ENCODE data around the gene DEDD2.

DEDD2 gene

DNA sequence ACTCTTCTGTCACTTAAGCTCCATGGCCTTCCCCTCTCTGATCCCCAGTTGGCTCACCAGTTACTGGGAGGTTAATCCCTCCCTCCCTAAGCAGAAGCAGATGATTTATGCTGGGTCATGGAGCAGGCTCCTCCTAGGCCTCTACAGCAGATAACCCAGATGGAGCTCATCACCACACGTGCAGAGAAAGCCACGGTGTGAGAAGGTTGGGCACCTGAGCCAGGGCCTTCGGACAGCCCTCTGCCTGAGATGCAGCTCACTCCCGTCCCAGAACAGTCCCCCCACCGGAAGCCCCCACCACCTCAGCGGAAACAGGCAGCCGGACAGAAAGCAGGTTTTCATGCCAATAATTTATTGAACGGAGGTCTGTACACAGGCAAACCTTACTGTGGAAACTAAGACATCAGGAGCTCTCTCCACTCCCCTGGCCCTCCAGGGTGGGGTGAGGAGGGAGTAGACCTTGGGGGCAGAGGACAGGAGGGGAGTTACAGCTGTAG is 12.4 kb upstream of the DEDD2 start:
- DNase-seq (ENCODE audit: low read depth in 2 of 3, low spot score in 1 of 3): no peak

DNA sequence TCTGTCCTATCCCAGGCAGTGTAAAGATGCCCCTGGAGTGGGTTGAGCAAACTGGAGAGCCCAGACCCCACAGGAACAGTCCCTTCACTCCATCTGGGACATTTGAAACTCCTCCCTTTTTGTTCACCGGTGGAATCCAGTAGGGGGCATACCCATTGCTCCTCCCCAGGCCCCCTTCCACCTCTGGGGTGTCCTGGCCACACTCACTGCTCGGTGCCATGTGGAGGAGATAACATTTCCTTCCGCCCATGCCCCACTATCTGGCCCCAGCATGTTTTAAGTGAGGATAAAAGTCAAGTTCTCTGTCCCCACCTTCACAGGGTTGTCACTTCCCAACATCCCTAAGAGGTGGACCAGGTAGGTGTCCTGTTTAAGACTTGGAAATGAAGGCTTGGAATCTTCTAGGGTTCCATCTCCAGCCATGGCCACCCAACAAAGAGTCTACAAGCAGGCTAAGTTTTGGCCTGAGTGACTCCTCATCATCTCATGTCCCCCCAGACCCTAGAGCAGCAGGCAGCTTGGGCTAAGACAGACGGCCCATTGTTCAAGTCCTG is 11.9 kb upstream of the DEDD2 start:
- no peak for DNase-seq (ENCODE audit: low read depth in 2 of 3, low spot score in 1 of 3)

DNA sequence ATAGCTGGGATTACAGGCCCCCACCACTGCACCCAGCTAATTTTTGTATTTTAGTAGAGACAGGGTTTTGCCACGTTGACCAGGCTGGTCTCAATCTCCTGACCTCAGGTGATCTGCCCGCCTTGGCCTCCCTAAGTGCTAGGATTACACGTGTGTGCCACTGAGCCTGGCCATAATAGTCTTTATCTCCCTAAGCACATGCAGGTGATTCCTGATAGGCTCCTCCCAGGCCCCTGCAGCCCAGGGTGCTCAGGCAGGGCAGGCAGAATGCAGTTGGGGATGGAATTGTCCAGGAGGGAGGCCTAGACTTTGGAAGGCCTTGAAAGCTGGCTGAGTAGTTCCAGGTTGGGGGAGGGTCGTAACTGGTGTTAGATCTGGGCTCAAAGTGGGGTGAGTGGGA is 11.2 kb upstream of the DEDD2 start:
- no peak for DNase-seq (ENCODE audit: low read depth in 2 of 3, low spot score in 1 of 3)

DNA sequence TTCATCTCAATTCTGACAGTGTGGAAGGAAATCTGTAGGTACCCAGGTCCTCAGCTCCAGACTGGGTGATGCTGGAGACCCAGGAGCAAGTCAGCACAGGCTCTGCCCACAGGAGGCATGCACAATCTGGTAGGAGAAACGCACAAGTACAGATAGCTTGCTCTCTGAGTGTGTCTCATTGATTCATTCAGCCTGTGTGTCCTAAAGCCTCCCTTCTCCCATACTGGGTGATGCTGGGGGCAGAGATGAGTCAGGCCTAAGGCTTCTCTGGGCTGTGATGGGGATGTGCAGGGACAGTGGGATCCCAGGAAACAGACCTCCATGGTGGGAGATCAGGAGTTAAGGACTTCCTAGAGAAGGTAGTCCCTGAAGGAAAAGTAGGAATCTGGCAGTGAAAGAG is 9.4 kb upstream of the DEDD2 start:
- no peak for DNase-seq (ENCODE audit: low read depth in 2 of 3, low spot score in 1 of 3)

DNA sequence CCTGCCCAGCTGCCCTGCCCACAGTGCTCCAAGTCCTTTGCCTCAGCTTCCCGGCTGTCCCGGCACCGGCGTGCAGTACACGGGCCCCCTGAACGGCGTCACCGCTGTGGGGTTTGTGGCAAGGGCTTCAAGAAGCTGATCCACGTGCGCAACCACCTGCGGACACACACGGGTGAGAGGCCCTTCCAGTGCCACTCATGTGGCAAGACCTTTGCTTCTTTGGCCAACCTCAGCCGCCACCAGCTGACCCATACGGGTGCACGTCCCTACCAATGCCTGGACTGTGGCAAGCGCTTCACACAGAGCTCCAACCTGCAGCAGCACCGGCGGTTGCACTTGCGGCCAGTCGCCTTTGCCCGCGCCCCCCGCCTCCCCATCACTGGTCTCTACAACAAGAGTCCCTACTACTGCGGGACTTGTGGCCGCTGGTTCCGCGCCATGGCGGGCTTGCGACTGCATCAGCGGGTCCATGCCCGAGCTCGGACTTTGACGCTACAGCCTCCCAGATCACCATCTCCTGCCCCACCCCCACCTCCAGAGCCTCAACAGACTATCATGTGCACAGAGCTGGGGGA is 8.3 kb upstream of the DEDD2 start:
- no peak for DNase-seq (ENCODE audit: low read depth in 2 of 3, low spot score in 1 of 3)

DNA sequence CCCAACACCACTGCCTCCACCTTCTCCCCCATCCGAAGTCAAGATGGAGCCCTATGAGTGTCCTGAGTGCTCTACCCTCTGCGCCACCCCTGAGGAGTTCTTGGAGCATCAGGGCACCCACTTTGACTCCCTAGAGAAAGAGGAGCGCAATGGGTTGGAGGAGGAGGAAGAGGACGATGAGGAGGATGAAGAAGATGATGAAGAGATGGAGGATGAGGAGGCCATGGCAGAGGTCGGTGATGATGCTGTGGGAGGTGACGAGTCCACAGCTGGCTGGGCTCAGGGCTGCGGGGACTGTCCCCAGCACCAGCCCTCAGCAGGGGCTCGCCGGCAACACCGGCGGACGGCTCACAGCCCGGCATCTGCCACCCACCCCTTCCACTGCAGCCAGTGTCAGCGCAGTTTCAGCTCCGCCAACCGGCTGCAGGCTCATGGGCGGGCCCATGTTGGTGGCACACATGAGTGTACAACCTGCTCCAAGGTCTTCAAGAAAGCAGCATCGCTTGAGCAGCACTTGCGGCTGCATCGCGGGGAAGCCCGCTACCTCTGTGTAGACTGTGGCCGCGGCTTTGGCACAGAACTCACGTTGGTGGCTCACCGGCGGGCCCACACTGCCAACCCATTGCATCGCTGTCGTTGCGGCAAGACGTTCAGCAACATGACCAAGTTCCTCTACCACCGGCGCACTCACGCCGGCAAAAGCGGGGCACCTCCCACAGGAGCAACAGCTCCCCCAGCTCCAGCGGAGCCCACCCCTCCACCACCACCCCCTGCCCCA is 7.7 kb upstream of the DEDD2 start:
- DNase-seq (ENCODE audit: low read depth in 2 of 3, low spot score in 1 of 3): no peak

DNA sequence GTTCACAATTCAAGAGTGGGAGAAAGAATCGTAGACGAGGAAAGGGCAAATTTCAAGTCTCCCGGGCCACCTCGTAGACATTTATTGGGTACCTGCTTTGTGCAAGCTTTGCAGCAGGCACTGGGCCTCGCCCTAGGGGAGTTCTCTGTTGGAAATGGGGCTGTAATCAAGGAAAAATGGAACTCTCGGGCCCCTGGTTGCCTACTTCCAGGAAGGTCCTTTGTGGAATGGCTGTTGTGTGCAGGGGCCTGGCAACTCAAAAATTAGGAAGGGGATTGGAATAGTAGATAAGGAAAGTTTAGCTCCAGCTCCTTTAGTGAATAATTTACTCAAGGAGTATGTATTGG is 3.2 kb upstream of the DEDD2 start:
- no peak for DNase-seq (ENCODE audit: low read depth in 2 of 3, low spot score in 1 of 3)

DNA sequence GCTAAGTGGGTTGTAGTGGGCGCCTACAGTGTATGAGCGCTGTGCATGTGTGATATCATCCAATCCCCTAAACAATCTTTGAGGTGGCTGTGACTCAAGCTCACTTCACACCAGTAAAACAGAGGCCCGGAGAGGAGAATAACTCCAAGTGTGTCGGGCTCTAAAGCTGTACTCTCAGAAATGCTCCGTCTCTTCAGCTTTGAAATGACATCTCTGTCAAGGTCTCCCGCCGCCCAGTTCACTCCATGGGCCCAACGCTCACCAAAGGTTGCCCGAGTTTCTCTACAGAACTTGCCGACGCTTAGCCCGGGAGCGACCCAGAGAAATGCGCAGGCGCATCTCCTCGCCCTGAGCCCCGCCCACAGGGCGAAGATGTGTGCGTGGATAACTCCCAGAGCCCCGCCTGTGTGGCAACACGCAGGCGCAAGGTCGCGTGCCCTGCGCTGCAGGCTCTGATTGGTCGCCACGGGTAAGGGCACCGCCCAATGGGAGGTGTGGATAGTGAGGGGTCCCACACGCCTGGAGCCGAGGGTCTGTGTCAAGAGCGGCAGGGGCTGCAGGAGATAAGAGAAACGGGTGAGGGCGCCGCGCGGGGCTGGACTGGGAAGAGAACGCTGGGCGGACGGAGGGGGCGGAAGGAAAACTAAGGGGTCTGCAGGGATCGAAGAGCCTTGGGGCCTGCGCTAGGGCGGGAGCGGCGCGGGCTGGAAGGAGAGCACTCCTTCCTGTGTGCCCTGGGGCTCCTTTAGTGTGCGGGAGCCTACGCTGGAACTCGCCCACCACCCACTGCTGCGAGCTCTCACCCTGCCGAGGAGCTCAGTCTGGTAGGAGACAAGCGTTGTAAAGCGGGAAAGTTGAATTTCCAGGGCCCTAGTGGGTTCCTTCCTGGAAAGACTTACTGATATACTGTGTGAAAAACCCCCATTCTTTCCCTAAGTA is 2.6 kb upstream of the DEDD2 start, which contains the start of gene ZNF526:
ZNF526 (plus strand) TSS at position 501 of the 939 bp plus-strand sequence. CDS start 4,092 bp downstream, outside the sequence.
- DNase-seq (ENCODE audit: low read depth in 2 of 3, low spot score in 1 of 3): peak; percentile 94 to 95 (median 95)

DNA sequence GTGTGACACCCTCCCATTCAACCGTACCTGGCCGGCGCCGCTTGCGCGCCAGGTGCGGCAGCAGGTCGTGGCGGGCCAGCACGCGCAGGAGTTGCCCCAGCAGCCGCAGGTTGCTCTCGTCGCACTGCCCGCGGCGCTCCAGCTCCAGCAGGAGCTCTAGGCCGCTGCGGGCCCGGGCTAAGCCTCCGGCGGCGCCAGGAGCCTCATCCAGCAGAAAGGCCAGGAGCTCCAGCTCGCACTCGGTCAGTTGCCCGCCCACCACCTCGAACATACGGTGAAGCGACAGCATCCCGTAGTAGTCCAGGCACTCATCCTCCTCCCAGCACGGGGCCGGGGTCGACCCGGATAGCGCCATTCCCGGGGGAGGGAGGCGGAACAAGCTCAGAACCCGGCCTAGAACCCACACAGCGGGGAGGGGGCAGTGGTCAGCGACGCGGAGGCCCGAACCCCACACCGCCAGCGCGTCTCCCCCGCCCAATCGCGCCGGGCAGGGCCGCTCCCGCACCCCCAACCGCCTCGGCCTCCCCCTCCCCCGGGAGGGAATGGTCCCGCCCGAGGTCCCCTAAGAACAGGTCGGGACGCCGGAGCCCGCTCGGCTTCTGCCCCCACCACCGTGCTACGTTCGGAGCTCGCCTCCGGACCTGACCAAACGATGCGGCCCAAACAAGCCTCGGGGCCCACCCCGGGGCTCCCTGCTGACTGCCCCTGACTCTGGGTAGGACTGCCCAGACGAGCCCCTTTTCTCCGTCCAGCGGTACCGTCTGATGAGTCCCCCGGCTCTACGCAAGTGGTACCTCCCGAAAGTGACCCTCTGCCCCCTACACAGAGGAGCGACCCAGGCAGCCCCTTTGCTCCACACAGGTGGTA is 591 bp downstream of the DEDD2 start:
- DNase-seq (ENCODE audit: low read depth in 2 of 3, low spot score in 1 of 3): peak in 1 of 3 donors; percentile 27

DNA sequence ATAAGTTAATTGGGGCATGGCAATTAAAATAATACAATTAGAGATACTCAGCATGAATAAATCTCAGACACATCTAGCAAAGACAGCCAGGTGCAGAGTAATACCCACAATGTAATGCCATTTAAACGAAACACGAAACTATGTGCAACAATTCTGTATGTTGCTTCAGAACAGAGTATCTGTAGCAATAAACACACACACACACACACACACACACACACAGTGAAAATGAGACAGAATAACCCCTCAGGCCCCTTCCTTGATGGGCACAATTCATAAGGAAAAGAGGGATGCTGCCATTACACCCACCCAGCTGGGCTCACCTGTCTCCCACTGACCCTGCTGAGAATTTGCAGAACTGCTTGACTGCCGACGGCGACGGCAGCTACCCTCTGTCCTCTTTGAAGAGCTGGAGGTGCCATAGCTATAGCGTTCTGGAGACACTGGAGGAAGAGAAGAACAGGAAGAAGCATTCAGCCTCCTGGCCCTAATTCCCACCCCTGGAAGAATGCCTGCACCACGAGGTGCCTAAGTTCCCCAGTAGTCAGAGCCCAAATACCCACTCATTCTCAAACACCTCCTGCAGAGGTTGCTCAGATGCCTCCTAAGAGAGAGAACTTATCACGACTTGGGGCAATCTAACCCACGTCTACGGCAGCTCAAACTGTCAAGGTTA is 2.5 kb downstream of the DEDD2 start:
- DNase-seq (ENCODE audit: low read depth in 2 of 3, low spot score in 1 of 3): no peak

DNA sequence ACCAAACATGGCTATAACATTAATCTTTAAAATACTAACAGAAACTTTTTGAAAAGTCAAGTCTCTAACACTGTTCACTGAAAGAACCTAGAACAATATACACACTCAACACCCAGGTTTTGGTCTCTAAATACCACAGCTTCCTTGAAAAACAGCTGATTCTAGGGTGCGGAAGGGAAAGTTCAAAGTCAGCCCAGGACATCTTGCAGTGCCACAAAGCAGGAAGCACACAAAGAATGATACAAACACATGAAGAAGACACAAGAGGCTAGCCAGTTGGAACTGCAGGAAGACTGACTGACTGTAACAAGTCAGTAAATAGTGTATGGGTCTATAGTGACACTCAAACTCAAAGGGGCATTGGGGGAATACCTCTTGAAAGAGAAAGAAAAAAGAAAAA is 4.6 kb downstream of the DEDD2 start:
- no peak for DNase-seq (ENCODE audit: low read depth in 2 of 3, low spot score in 1 of 3)

DNA sequence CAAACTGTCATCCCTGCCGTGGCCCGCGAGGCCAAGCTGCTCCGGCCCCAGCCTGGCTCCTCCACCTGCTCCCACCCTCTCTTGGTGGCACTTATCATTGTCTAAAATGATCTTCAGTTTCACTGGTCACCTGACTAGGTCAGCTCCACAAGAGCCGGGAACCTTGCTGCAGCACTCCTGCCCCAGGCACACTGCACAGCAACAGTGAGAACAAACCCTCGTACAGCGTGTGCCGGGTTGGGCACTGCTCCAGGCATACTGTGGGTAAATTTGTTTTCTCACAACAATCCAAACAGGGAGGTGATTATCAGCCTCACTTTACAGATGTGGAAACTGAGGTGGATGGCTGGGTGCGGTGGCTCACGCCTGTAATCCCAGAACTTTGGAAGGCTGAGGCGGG is 8.9 kb downstream of the DEDD2 start:
- no peak for DNase-seq (ENCODE audit: low read depth in 2 of 3, low spot score in 1 of 3)

DNA sequence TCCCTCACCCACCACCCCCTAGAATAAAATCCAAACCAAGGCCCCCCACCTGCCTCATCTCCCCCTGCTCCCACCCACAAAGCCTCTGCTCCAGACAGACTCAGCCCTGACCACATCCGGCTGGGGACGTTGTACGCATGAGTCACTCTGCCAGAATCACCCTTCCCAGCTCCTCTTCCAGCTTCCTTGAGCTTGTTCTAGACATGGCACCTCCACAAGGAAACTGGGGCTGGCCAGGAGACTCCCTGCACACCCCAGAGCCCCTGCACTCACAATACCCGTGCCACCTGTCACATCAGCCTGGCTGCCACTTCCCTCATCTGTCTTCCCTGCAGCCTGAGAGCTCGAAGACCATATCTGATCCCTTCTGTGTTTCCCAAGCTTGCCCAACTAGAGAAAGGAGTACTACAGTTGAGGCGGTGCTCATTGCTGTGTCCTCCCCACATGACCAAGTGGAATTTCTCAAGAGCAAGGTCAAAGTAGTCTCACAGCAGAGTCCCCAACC is 9.7 kb downstream of the DEDD2 start:
- no peak for DNase-seq (ENCODE audit: low read depth in 2 of 3, low spot score in 1 of 3)

DNA sequence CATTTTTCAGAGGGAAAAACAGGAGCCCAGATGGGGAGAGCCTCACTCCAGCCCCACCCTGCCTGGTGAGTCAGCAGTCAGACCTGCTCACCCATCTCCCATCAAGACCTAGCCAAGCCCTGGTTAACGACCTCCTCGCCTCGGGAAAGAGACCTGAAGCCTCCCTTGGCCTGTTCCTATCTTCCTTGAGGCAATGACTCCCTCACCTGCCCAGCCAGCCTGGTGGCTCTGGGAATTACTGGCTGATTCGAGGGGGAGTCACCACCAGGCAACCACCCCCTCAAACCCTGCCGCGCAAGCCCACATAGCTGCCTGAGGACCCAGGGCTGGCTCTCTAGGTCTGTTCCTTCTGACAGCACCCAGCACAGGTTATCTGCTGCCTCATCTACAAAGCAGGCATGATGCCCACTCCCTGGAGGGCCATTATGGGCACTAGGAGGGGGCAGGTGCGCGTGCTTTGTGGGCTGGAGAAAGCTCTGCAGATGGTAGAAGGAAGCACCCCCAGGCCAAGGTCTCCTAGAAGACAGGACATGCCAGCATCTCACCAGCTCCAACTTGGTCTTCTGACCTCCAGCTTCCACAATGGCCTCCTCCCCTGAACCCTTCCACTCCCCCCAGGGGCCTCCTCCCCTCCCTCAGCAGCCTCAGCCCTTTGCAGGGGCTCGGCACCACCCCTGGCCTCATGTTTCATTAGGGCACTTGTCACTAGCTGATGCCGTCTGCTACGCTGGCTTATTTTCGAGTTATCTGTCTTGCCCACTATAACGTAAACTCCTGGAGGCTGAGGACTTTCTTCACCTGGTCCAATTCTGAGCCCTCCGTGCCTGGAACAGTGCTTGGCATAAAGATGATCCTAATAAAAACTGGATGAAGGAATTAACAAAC is 10.4 kb downstream of the DEDD2 start:
- DNase-seq (ENCODE audit: low read depth in 2 of 3, low spot score in 1 of 3): no peak

DNA sequence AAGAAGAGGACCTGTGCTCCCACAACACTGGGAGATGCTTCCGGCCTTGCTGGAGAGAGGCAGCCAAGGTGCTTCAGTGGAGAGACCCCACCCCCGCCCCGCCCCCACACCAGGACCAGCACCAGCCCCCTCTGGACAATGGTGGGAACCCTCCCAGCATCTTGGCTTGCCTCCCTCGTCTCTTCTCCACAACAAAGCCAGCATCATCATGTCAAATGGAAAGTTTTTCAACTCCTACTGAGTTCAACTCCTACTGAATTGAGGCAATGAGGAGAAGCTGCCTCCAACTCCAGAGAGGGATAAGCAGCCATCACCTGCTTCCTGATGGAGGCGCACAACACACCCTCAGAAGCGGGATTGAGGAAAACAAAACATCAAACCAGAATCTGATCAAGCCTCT is 12.8 kb downstream of the DEDD2 start:
- DNase-seq (ENCODE audit: low read depth in 2 of 3, low spot score in 1 of 3): no peak

DNA sequence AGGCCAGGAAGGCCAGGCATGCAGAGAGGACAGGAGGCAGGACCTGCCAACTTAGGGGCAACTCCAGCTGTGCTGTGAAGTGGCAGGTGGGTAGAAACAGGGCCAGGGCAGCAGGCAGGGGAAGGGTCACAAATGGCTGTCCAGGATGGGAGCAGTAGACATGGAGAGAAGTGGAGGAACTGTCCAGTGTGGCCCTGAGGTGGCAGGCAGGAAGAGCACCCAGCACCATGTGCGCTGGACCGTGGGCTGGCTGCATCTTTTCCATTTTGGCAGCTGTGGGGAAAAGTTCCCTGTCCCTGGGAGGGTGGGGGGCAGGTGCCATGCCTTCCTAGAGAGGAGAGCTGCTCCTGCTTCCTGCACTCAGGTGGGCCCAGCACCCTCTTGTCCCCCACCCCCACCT is 13.8 kb downstream of the DEDD2 start:
- DNase-seq (ENCODE audit: low read depth in 2 of 3, low spot score in 1 of 3): no peak

DNA sequence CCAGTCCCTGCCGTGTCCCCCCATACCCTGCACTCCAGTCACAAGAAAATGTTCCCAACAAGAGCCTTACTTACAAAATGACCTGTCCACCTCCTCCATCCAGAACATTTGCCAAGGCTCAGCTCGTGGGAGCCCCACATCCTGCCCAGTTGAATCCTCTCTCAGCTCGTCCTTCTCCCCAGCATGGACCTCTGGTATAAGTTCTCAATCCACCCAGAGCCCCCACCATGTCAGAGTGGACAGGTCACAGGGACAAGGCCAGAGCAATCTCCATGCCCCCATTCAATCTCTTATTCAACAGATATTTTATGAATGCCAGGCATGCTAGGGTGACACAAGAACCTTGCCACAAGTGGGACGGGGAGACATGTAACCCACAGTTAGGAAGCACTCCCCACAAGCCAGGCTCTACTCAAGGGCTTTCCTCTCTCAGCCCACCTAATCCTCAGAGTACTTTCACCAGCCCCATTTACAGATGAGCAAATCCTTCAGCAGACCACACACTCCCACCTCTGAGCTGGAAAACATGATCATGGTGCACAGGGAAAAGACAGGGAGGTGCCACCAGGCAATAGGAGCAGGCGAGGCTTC is 15.1 kb downstream of the DEDD2 start:
- no peak for DNase-seq (ENCODE audit: low read depth in 2 of 3, low spot score in 1 of 3)
